Neural cell (in vitro differentiated cells): ENCODE measurements around the gene IGSF9B. TPM values are rescaled to one million over a fixed set of nuclear protein-coding genes. Genes with fewer than 3 reads are reported as not detected.

Experiments used
- H2AFZ ChIP-seq: fragments of 200-600, 300-800 bp; sonication (generic), shearing (Covaris generic); 2 replicates; pipeline ENCODE4 v1.6.0; 2014; ENCODE audit warnings: low read depth, mild to moderate bottlenecking, antibody characterized with exemption, low read length, moderate library complexity
- H3F3A ChIP-seq: fragments of 200-600 bp; shearing (Covaris generic); 2 replicates; pipeline ENCODE4 v1.6.1; 2016; ENCODE audit warnings: mild to moderate bottlenecking, moderate library complexity, mixed read lengths, antibody characterized with exemption, low read length; ENCODE audit not compliant: insufficient read depth, poor library complexity, severe bottlenecking
- H3K27ac ChIP-seq: fragments of 200-600, 300-800 bp; sonication (generic), shearing (Covaris generic); 2 replicates; pipeline ENCODE4 v1.5.1; 2014; ENCODE audit warnings: mild to moderate bottlenecking, low read length, moderate library complexity
- H3K27me3 ChIP-seq: fragments of 300-800, 200-600 bp; sonication (generic), shearing (Covaris generic); 2 replicates; pipeline ENCODE4 v1.6.0; 2014; ENCODE audit warnings: mild to moderate bottlenecking, low read depth, low read length, moderate library complexity; ENCODE audit not compliant: insufficient read depth
- H3K36me3 ChIP-seq: fragments of 300-800, 200-600 bp; sonication (generic), shearing (Covaris generic); 2 replicates; pipeline ENCODE4 v1.5.1; 2014; ENCODE audit warnings: mild to moderate bottlenecking, antibody characterized with exemption, low read length, moderate library complexity; ENCODE audit not compliant: insufficient read depth
- H3K4me2 ChIP-seq: fragments of 300-800, 200-600 bp; sonication (generic), shearing (Covaris generic); 2 replicates; pipeline ENCODE4 v1.6.0; 2014; ENCODE audit warnings: mild to moderate bottlenecking, low read length
- H3K4me3 ChIP-seq: fragments of 300-800, 200-600 bp; sonication (generic), shearing (Covaris generic); 2 replicates; pipeline ENCODE4 v1.5.1; 2014; ENCODE audit warnings: mild to moderate bottlenecking, low read length, moderate library complexity
- H3K79me2 ChIP-seq: fragments of 200-600 bp; shearing (Covaris generic); replicated peaks from 2 replicates; pipeline ENCODE4 v1.6.0; 2014; ENCODE audit warnings: mild to moderate bottlenecking, low read length, moderate library complexity; ENCODE audit not compliant: insufficient read depth
- H3K9ac ChIP-seq: fragments of 300-800, 200-600 bp; sonication (generic), shearing (Covaris generic); 2 replicates; pipeline ENCODE4 v1.6.1; 2016; ENCODE audit warnings: mild to moderate bottlenecking, low read length, mixed read lengths
- H3K9me2 ChIP-seq: fragments of 200-600 bp; shearing (Covaris generic); 2 replicates; pipeline ENCODE4 v1.6.1; 2016; ENCODE audit warnings: mild to moderate bottlenecking, low read length, mixed read lengths; ENCODE audit not compliant: insufficient read depth
- H3K9me3 ChIP-seq: fragments of 200-600, 300-800 bp; sonication (generic), shearing (Covaris generic); 2 replicates; pipeline ENCODE4 v1.6.1; 2016; ENCODE audit warnings: mild to moderate bottlenecking, mixed run types, low read length, moderate library complexity, mixed read lengths
- H4K20me1 ChIP-seq: fragments of 200-600 bp; shearing (Covaris generic); 2 replicates; pipeline ENCODE4 v1.6.1; 2016; ENCODE audit warnings: mild to moderate bottlenecking, mixed run types; ENCODE audit not compliant: insufficient read depth
- EP300 ChIP-seq: fragments of 450-650 bp; conservative IDR thresholded peaks from 2 replicates; pipeline ENCODE4 v1.6.1; 2014; ENCODE audit warnings: antibody characterized with exemption, mild to moderate bottlenecking, moderate library complexity; ENCODE audit not compliant: poor library complexity, severe bottlenecking
- EZH2 ChIP-seq: fragments of 200-600, 300-800 bp; shearing (Covaris generic), sonication (generic); IDR thresholded peaks from 2 replicates; pipeline ENCODE4 v1.6.1; 2014; ENCODE audit warnings: antibody characterized with exemption, low read length, borderline replicate concordance, mild to moderate bottlenecking; ENCODE audit not compliant: insufficient read depth, poor library complexity, severe bottlenecking
- MXI1 ChIP-seq: fragments of 450-650 bp; conservative IDR thresholded peaks from 2 replicates; pipeline ENCODE4 v1.6.1; 2014; ENCODE audit warnings: antibody characterized with exemption, mild to moderate bottlenecking; ENCODE audit not compliant: poor library complexity, severe bottlenecking
- POLR2AphosphoS5 ChIP-seq: IDR thresholded peaks from 2 replicates; pipeline ENCODE4 v1.6.1; 2012
- RAD21 ChIP-seq: fragments of 450-650 bp; conservative IDR thresholded peaks from 2 replicates; pipeline ENCODE4 v1.6.1; 2014; ENCODE audit warnings: antibody characterized with exemption, mild to moderate bottlenecking, moderate library complexity
- SMC3 ChIP-seq: fragments of 450-650 bp; conservative IDR thresholded peaks from 2 replicates; pipeline ENCODE4 v1.6.1; 2014; ENCODE audit warnings: antibody characterized with exemption, mild to moderate bottlenecking, moderate library complexity; ENCODE audit not compliant: poor library complexity
- TAF1 ChIP-seq: IDR thresholded peaks from 2 replicates; pipeline ENCODE4 v1.6.1; 2012; ENCODE audit warnings: low read depth
- polyA plus RNA-seq: library from polyadenylated mRNA; depleted of rRNA; stranded (reverse); fragments of >200 nt; gene quantifications from 2 replicates; pipeline ENCODE4 v1.2.3, GENCODE V29; 2014
- TF ChIP-seq, protein P1 (sequence below): IDR thresholded peaks from 2 replicates; pipeline ENCODE4 v1.6.1; 2012; ENCODE audit warnings: borderline replicate concordance
- TF ChIP-seq, protein P2 (sequence below): fragments of 450-650 bp; IDR thresholded peaks from 2 replicates; pipeline ENCODE4 v1.5.1; 2014; ENCODE audit warnings: antibody characterized with exemption, mild to moderate bottlenecking, moderate library complexity; ENCODE audit not compliant: poor library complexity, severe bottlenecking

The IGSF9B gene
- polyA plus RNA-seq, 1 donor from 2014 or later, result 2.3 TPM

DNA sequence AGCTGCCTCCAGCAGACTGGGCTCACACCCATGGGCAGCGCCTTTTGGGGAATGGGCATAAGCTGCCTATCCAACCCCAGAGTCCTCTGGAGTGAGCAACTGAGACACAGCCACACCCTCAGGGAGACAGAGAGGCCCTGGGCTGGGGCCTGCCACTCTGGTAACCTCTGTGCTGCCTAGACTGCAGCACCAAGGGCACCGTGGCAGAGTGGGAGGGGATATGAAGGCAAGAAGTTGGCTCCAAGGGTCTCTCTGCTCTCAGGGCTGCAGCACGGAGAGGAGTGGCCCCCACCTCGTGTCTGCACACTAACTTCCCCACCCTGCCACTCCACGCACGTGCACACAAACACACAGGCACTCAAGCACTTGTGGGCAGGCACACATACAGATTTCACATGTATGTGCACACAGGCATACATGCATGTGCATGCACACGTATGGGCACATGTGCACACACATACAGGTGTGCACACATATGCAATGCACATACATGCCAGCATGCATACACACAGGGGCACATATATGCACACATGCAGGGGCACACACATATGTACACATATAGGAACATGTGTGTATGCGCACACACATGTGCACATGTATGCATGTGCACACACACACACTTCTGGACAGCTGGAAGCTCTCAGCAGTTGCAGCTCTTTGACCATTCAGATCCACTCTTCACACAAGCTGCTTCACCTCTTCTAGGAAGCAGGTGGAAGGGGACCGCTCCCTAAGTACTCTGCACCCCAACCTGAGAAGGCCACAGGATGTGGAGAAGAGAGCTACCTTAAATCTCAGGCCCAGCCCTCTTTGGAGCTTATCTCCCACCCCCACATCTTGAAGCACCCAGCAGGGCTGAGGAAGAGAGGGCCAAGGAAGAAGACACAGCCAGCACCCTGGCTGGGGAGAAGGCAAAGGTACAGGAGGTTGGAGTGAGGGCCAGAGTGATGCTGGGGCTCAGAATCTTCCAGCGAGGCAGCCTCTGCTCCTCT lies 4.3 kb downstream of the IGSF9B start:
- H3K27me3 ChIP-seq, result peaks cover 20% of the 10 kb centered on the region
- peaks cover 40% of the 10 kb centered on the region for H3K79me2 ChIP-seq
- H3K9me2 ChIP-seq, result no peaks in the 10 kb centered on the region
- H2AFZ ChIP-seq, result no peak overlapping the region
- H3K9ac ChIP-seq, result peak overlapping the region; percentile 57
- peak overlapping the region; percentile 48 for H3K4me3 ChIP-seq
- H4K20me1 ChIP-seq, result no peaks in the 10 kb centered on the region
- no peaks in the 10 kb centered on the region for H3K36me3 ChIP-seq
- TF ChIP-seq POLR2AphosphoS5 (peak; percentile 48), SMC3 (no peak), TAF1 (no peak)
- H3K9me3 ChIP-seq, result no peaks in the 10 kb centered on the region
- H3K4me2 ChIP-seq, result no peak overlapping the region
- peak overlapping the region; percentile 21 for H3K27ac ChIP-seq
- H3F3A ChIP-seq, result peaks cover 2% of the 10 kb centered on the region

DNA sequence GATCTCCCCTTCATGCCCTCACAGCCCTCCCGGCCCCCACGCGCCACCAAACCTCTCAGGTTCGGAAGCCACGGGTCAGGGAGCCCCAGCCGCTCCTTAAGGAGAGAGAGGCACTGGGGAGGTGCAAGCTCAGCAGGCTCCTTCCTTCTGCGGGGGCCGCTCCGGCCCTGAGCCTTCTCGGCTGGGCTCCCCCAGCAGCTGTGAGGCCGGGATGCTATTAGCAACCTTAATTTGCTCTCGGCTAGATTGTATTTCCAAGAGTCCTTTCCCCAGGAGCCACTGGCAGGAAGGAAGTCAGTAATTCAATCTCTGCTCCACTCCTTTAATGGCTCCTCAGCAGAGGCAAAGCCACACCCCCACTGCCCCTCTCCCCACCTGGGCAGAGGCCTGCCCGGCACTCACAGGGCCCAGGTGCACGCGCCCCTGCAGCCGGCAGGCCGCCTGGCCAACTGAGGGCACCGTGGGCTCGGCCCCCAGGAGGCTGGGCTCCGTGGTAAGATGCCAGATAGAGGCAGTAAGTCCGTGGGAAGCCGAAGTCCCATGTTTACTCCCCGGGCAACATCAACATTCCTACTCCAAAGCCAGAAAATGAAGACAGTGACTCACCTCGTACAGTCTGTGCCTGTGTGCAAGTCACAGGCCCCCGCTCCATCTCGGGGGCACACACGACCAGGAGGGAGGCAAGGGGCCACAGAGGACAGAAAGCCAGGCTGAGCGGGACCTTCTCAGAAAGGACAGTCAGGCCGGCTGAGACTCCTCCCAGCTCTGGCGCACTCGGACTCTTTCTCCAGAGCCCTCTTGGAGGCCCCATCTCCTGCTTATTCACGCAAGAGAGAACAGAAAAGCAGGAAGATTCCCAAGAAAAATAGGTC lies 5.2 kb downstream of the IGSF9B start:
- Histone ChIP-seq H3K27me3 (peaks cover 20% of the 10 kb centered on the region), H3F3A (peaks cover 5% of the 10 kb centered on the region), H4K20me1 (no peaks in the 10 kb centered on the region), H3K9ac (peak overlapping the region; percentile 57), H3K9me3 (no peaks in the 10 kb centered on the region), H3K36me3 (no peaks in the 10 kb centered on the region), H3K9me2 (no peaks in the 10 kb centered on the region), H3K4me2 (no peak overlapping the region), H3K4me3 (peak overlapping the region; percentile 48), H2AFZ (no peak overlapping the region), H3K79me2 (peaks cover 40% of the 10 kb centered on the region), H3K27ac (peak overlapping the region; percentile 21)
- TF ChIP-seq, protein P1, sequence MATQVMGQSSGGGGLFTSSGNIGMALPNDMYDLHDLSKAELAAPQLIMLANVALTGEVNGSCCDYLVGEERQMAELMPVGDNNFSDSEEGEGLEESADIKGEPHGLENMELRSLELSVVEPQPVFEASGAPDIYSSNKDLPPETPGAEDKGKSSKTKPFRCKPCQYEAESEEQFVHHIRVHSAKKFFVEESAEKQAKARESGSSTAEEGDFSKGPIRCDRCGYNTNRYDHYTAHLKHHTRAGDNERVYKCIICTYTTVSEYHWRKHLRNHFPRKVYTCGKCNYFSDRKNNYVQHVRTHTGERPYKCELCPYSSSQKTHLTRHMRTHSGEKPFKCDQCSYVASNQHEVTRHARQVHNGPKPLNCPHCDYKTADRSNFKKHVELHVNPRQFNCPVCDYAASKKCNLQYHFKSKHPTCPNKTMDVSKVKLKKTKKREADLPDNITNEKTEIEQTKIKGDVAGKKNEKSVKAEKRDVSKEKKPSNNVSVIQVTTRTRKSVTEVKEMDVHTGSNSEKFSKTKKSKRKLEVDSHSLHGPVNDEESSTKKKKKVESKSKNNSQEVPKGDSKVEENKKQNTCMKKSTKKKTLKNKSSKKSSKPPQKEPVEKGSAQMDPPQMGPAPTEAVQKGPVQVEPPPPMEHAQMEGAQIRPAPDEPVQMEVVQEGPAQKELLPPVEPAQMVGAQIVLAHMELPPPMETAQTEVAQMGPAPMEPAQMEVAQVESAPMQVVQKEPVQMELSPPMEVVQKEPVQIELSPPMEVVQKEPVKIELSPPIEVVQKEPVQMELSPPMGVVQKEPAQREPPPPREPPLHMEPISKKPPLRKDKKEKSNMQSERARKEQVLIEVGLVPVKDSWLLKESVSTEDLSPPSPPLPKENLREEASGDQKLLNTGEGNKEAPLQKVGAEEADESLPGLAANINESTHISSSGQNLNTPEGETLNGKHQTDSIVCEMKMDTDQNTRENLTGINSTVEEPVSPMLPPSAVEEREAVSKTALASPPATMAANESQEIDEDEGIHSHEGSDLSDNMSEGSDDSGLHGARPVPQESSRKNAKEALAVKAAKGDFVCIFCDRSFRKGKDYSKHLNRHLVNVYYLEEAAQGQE, result no peak
- TF ChIP-seq EZH2 (no peak), TAF1 (no peak), RAD21 (no peak), EP300 (no peak), SMC3 (no peak), POLR2AphosphoS5 (no peak), MXI1 (no peak)
- TF ChIP-seq, protein P2, sequence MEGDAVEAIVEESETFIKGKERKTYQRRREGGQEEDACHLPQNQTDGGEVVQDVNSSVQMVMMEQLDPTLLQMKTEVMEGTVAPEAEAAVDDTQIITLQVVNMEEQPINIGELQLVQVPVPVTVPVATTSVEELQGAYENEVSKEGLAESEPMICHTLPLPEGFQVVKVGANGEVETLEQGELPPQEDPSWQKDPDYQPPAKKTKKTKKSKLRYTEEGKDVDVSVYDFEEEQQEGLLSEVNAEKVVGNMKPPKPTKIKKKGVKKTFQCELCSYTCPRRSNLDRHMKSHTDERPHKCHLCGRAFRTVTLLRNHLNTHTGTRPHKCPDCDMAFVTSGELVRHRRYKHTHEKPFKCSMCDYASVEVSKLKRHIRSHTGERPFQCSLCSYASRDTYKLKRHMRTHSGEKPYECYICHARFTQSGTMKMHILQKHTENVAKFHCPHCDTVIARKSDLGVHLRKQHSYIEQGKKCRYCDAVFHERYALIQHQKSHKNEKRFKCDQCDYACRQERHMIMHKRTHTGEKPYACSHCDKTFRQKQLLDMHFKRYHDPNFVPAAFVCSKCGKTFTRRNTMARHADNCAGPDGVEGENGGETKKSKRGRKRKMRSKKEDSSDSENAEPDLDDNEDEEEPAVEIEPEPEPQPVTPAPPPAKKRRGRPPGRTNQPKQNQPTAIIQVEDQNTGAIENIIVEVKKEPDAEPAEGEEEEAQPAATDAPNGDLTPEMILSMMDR, result no peak
